ENCODE data around the gene DOK5. TPM values are rescaled to one million over a fixed set of nuclear protein-coding genes. Genes with fewer than 3 reads are reported as not detected.

Gene DOK5
- total and polyA plus RNA-seq, 10 of the 15 experiments (the other 5 are each of a cell fraction or from before 2014, with no cell fraction given): 0.03 TPM; not detected in 9

DNA sequence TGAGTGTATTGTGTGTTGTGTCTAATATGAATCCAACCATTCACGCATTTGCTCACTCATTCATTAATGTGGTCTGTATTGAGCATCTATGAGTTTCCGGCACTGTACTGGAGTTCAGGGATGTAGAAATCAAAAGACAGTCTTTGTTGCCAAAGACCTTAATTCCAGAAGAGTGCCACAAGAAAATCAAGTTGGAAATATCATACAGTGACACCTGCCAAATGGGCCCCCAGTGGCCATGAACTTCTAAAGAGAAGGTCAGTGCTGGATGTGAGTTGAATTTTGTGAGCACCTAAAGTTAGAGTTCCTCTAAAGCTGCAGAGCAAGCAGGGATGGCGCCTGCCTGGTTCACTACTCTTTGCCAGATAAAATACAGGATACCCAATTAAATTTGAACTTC is 175.9 kb downstream of the DOK5 start:
- Histone ChIP-seq H3K9me3 (replicated peaks; ENCODE audit: control insufficient read depth, insufficient read depth, low read length) (no peaks in the 10 kb centered on the region), H4K20me1 (ENCODE audit: control insufficient read depth, insufficient read depth) (no peaks in the 10 kb centered on the region), H2AFZ (ENCODE audit: control insufficient read depth, low read depth, low read length) (no peak overlapping the region), H3K4me2 (ENCODE audit: control insufficient read depth, insufficient read depth) (no peak overlapping the region), H3K9ac (ENCODE audit: control insufficient read depth, insufficient read depth, low read length) (no peak overlapping the region), H3K79me2 (ENCODE audit: control insufficient read depth, insufficient read depth, low read length) (no peaks in the 10 kb centered on the region), H3K4me3 (no peak overlapping the region), H3K27ac (ENCODE audit: control insufficient read depth, insufficient read depth) (no peak overlapping the region), H3K4me1 (ENCODE audit: control insufficient read depth, insufficient read depth, low read length) (no peaks in the 10 kb centered on the region), H3K27me3 (replicated peaks in 1 of 2; ENCODE audit: control insufficient read depth in 2 of 2, insufficient read depth in 2 of 2, low read length in 1 of 2) (no peaks in the 10 kb centered on the region), H3K36me3 (ENCODE audit: control insufficient read depth in 2 of 2, insufficient read depth in 2 of 2, low read length in 1 of 2) (no peaks in the 10 kb centered on the region)
- DNase-seq (ENCODE audit: low read depth, low spot score) (no peak), ATAC-seq (no peak), FAIRE-seq (no peak)
- intact Hi-C loops (cut with micrococcal nuclease; ENCODE audit: unreplicated experiment) (no loop called here), in situ Hi-C loops (cut with MboI) (no loop called here)
- TF ChIP-seq ZNF217 (IDR thresholded peaks at IDR 0.05) (no peak), NFXL1 (IDR thresholded peaks at IDR 0.05; ENCODE audit: borderline replicate concordance) (peak; percentile 17; the same call in 1 of the 2 replicates)
- WGBS (ENCODE audit: insufficient coverage, insufficient replicate concordance, low lambda C conversion rate, missing lambda C conversion rate): 53% methylated on average over 3 of the region's 3 CpGs
- ChIA-PET SMC1A (ENCODE audit: uncharacterized antibody, unreplicated experiment) (no interaction called here), RAD21 (ENCODE audit: unreplicated experiment) (no interaction called here), POLR2A (no interaction called here), CTCF (interaction anchor here (0.8 to 2.0 kb wide), 6 partner anchors 11 to 547 kb away, joined by 3 to 5 read pairs (median 3); no protein-coding TSS in a partner anchor)
- no TSS peak for BruUV-seq (replicated peaks)

DNA sequence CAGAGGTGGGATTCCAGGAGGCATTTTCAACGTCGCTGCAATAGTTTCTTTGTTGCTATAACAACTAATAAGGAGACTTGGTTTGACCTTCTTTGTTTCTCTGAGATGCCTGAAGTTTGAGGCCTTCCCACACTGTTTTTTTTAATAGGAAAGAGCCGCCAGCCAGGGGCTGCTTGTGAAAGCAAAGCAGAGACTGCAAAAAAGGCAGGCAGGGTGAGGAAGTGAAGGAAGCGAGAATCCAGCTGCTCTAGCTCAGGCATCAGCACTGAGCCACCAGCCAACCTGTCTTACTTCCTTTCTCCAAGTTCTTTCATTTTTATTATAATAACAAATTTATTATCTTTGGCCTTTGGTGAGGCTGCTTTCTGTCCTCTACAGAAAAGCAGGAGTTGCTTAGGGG is 179.1 kb downstream of the DOK5 start:
- no peaks in the 10 kb centered on the region for H4K20me1 ChIP-seq (ENCODE audit: control insufficient read depth, insufficient read depth)
- no peak overlapping the region for H3K4me3 ChIP-seq
- no TSS peak for BruUV-seq (replicated peaks)
- H3K4me1 ChIP-seq (ENCODE audit: control insufficient read depth, insufficient read depth, low read length): no peaks in the 10 kb centered on the region
- DNase-seq (ENCODE audit: low read depth, low spot score): no peak
- POLR2A ChIA-PET: no interaction called here
- H3K9me3 ChIP-seq (replicated peaks; ENCODE audit: control insufficient read depth, insufficient read depth, low read length): no peaks in the 10 kb centered on the region
- H3K4me2 ChIP-seq (ENCODE audit: control insufficient read depth, insufficient read depth): no peak overlapping the region
- H2AFZ ChIP-seq (ENCODE audit: control insufficient read depth, low read depth, low read length): no peak overlapping the region
- no peak for TF ChIP-seq NFIC (IDR thresholded peaks at IDR 0.05; ENCODE audit: low read depth, low read length)
- no peak for TF ChIP-seq NR2C1 (IDR thresholded peaks at IDR 0.05)
- TF ChIP-seq USF1 (IDR thresholded peaks at IDR 0.05; ENCODE audit: borderline replicate concordance, extremely low read length, insufficient read depth, low read depth, low read length): no peak
- TF ChIP-seq POLR2AphosphoS2 (IDR thresholded peaks at IDR 0.05; ENCODE audit: low read depth, low read length): no peak
- TF ChIP-seq CBX3 (IDR thresholded peaks at IDR 0.05; ENCODE audit: borderline replicate concordance, low read depth): no peak
- TF ChIP-seq ELK1 (IDR thresholded peaks at IDR 0.05; ENCODE audit: low read depth, low read length): no peak
- TF ChIP-seq MXI1 (IDR thresholded peaks at IDR 0.05; ENCODE audit: low read depth, low read length): no peak
- TF ChIP-seq CHD2 (IDR thresholded peaks at IDR 0.05; ENCODE audit: borderline replicate concordance, low read depth, low read length): no peak
- TF ChIP-seq RBBP5 (conservative IDR thresholded peaks at IDR 0.05): no peak
- no peaks in the 10 kb centered on the region for H3K36me3 ChIP-seq (ENCODE audit: control insufficient read depth in 2 of 2, insufficient read depth in 2 of 2, low read length in 1 of 2)
- no peak for FAIRE-seq
- ATAC-seq: no peak
- WGBS (ENCODE audit: insufficient coverage, insufficient replicate concordance, low lambda C conversion rate, missing lambda C conversion rate): 48% methylated on average over 4 of the region's 4 CpGs
- CTCF ChIA-PET: no interaction called here
- no peaks in the 10 kb centered on the region for H3K27me3 ChIP-seq (replicated peaks in 1 of 2; ENCODE audit: control insufficient read depth in 2 of 2, insufficient read depth in 2 of 2, low read length in 1 of 2)
- RAD21 ChIA-PET (ENCODE audit: unreplicated experiment): no interaction called here
- no peak overlapping the region for H3K27ac ChIP-seq (ENCODE audit: control insufficient read depth, insufficient read depth)
- SMC1A ChIA-PET (ENCODE audit: uncharacterized antibody, unreplicated experiment): no interaction called here
- no peaks in the 10 kb centered on the region for H3K79me2 ChIP-seq (ENCODE audit: control insufficient read depth, insufficient read depth, low read length)
- intact Hi-C loops (cut with micrococcal nuclease; ENCODE audit: unreplicated experiment): no loop called here
- H3K9ac ChIP-seq (ENCODE audit: control insufficient read depth, insufficient read depth, low read length): no peak overlapping the region
- in situ Hi-C loops (cut with MboI): no loop called here
